ENCODE results near the gene UCN2.
"Not testable (repeated sequence)": the region's sequence is repeated elsewhere in the genome, so short reads cannot be mapped to it uniquely, and the experiment has no call there.

The UCN2 gene

DNA sequence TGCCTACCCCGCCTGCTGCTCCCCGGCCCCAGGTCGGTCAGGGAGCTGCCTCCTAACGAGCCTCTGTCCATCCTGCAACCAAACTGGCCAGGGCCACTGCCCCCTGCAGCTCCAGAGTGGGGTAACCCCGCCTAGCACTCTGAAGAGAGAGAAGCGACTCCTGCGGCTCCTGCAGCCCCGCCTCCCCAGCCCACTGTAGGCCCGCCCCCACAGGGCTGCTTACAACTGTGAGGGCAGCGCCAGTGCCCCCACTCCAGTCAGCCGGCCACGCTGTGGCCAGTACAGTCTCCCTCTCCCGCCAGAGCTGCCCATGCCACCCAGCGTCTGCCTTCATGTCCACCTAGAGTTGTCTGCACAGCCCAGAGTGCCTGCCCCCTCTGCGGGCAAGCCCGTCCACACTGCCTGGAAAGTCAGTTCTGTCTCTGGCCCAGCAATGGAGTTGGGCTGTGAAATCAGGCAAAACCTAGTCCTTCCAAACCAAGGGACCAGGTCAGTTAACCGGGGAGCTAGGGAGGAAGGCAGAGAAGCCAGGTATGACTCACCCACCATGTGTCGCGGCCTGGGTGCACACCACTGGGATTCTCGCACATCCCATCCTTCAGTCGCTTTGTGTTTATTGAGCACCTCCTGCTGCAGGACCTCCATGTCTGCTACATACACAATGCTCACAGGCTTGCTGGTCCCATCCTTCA, 2.4 kb downstream of the UCN2 start:
- no peak for DNase-seq (ENCODE audit: low spot score)

DNA sequence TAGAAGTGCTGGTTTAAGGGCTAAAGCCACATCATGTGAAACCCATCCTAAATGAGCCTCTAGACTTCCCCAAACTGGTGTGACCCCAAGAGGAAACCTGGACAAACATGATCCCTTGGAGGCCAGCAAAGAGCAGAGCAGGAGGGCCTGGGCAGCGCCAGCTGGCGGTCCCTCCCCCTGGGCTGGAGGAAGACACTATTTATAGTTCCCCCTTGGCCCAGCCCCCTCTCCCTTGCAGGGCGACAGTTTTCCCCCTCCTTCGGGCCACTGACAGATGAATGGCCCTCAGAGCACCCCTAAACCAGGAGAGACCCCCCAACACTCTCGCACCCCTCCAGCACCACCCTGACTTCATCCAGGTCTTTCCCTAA, 2.9 kb downstream of the UCN2 start:
- no peak for DNase-seq (ENCODE audit: low spot score)

DNA sequence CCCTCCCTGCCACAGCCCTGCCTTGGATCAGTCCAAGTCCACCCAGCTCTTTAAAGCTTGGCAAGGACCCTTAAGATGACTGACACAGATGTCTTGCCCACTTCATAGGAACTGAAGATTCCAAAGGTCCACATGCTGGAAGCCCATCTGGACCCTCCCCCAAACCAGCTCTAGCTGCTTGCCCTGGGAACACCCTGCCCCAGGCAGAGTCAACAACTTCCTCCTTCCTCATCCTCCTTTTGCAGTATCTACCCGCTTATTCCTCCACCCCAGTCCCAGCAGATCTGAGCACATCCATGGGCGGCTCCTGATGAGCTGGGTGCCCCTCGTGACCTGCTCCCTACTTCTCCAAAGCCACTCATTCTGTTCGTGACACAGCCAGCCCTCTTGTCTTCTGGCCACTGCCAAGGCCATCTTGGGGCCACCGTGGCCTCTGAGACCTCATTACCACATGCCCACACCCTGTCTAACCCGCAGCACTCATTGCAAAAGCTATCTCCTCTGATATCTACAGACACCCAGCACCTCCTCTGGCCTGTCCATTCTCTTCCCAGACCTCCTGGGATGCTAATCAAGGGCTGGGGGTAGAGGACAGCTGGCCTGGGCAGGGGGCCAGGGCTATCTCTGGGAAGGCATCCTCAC, 5.0 kb downstream of the UCN2 start:
- DNase-seq (ENCODE audit: low spot score) = no peak

DNA sequence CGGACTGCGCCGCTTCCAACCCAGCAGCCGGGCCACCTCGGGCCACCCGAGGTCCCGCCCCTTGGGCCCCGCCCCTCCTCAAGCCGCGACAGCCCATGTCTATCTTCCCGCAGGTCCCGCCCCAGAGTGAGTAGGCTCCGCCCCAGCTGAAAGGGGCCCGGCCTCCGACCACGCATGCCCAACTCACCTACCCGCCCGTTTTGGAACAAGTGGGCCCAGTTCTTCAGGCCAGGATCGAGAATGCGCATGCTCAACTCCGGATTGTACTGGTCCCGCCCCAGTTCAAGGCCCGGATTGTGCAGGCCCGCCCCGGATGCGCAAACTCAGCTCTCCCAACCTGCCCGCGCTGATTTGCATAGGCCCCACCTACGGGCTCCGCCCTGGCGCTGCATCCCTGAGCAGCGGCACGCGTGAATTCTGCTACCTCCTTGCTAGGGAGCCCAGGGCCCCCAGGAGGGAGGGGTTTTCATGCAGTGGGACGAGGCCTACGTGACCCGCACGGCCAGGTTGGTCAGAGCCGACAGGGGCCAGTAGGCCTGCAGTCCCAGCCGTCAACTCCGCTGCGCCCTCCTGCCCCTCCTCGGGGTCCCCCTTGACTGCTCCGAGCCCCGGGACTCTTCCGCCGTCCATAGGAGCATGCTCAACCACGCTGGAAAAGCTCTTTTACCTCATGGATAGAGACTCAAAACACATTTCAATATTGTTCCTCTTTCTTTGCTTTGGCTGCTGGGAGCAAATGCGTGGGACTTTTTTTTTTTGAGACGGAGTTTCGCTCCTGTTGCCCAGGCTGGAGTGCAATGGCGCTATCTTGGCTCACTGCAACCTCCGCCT, 6.6 kb downstream of the UCN2 start, which contains the start of gene PFKFB4:
Gene PFKFB4 (minus strand): TSS at position 8 of the 831 bp plus-strand sequence. CDS start 26 bp downstream, outside the sequence.
- DNase-seq (ENCODE audit: low spot score) = peak; percentile 100

DNA sequence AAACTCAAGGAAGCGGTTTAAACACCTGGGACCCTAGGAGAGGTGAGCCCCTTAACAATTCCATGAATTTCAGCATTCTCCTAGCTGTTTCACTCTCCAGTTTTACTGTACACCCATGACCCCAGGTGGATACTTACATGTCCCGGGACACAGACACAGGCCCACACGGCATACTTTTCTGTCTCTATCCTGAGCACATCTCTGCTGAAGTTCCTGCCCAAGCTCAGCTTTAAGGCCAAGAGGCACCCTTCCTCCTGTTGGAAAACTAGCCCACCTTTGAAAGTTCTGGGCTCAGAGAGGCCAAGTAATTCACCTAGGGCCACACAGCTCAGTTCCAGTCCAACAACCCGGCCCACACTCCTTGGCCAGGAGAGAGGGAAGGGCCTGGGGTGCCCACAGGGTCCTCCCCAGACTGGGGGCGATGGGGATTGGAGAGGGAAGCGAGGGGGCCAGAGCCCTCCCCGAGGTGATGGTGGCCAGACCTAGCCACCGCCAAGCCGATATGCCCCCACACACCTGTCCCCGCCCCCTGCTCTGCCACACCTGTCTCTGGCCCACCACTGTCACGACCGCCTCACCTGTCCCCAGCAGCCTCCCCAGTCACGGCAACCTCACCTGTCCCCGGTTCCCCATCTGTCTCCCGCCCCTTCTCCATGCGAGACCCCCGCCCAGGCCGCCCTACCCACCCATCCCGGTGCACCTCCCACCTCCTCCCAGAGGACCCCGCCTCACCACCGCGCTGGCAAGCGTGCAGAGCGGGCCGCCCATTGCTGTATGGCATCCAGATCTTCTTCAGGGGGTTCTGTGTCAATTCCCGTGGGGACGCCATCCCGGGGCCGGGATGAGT, 7.4 kb downstream of the UCN2 start:
- no peak for DNase-seq (ENCODE audit: low spot score)

DNA sequence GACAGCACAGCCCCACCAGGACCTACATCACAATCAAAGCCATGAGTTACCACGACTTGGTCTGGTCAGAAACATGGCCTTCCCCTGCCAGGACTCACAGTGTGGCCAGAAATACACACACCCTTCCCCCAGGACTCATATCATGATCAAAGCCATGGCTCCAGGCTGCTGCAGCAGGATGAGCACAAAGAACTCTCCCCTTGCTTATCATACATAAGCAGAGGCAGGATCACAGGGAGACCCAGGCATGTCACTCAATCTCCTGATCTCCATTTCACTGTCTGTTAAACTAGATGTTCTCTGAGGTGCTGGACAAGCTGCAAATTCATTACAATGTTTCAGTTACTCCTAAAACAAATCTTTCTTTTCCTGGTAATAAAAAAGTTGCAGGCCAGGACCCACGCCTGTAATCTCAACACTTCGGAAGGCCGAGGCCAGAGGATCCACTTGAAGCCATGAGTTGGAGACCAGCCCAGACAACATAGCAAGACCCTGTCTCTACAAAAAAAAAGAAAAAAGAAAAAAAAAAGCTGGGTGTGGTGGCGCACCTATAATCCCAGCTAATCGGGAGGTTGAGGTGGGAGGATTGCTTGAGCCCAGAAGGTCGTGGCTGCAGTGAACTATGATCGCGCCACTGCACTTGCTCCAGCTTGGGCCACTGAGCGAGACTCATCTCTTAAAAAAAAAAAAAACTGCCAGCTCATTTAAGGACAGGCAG, 8.2 kb downstream of the UCN2 start:
- no peak for DNase-seq (ENCODE audit: low spot score)

DNA sequence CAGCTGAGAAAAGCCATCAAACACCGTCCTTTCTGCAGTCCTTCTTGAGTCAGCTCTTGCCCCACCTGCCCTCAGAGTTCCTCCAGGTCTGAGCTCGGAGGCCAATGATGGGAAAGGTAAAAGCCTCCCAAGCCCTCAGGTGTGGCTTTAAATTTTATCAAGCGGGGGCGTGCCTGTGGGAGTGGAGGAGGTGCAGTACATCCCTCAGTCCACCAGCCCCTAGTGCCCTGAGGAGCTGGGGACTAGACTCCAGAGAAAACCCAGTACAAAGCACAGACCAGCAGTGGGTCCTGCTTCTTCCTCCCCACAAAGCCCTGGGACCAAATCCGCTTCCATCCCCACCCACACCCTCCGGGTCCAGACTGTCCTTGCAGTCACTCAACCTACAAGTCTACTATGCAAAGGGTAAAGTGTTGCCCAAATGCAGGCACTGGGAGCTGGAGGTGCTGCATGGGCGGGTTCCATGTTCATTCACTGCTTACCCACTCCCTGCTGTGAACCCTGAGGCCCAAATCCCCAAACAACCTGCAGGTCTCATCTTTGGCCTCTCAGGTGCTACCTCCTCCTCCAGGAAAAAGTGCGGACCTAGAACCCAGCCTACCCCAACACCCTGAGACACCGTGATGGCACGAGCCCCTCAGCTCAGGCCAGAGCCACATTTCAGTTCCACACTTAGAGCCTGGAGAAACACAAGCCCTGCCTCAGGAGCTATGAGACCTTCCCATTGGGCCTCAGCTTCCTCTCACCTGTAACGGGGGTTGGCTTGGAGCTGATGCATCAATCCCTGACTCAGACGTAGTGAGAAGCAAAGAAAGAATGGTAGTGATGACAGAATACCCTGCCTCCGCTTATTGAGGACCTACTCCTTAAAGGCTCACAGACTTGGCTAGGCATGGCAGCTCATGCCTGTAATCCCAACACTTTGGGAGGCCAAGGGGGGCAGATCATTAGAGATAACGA, 9.4 kb downstream of the UCN2 start:
- no peak for DNase-seq (ENCODE audit: low spot score)

DNA sequence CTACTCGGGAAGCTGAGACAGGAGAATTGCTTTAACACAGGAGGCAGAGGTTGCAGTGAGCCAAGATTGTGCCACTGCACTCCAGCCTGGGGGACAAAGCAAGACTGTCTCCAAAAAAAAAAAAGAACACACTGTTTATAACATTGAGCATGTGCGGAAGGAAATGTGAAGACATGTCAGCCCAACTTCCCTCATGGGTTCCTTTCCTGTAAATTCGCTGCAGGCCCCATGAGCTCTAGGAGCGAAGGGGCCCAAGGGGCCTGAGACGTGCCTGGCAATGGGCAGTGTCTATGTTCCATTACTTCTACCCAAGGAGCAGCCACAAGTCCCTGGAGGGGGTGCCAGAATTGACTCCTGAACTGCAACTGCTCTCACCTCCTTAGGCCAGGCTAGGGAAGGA, 10.2 kb downstream of the UCN2 start:
- no peak for DNase-seq (ENCODE audit: low spot score)

DNA sequence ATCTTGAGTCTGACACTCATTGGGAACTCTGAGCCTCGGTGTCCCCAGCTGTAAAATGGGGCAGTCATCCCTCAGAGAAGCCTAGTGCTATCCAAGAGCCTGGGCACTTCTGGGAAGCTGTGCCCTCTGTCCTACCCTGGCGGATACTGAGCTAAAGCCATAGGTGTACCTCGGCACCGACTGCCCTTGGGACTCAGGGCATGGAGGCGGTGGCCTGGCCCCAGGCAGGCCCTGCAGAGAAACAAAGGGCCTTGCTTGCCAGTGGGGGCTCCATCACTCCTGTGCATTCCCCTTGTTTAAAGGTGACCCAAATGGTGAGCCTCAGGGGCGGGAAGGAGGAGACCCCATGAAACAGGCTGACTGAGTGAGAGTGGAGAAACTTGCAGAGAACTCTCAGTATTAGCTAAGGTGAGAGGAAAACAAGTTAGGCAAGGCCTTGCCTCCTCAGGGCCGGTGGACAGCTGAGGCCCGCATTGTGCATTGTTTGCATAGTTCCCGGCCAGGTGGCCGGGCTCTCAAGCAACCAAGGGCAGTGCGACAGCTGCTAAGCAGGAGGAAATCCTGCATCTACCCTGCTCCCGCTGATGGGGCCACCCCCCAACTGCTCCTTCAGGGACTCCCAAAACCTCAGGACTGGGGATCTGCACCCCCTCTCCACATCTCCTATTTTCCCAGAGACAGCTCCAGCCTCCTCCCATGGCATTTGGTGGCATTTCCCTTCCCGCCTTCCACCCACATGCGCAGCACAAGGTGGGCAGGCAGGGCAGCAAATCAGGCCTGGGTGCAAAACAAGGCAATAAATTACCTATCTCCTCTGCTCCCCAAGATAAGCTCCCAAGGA, 11.2 kb downstream of the UCN2 start:
- DNase-seq (ENCODE audit: low spot score) = no peak

DNA sequence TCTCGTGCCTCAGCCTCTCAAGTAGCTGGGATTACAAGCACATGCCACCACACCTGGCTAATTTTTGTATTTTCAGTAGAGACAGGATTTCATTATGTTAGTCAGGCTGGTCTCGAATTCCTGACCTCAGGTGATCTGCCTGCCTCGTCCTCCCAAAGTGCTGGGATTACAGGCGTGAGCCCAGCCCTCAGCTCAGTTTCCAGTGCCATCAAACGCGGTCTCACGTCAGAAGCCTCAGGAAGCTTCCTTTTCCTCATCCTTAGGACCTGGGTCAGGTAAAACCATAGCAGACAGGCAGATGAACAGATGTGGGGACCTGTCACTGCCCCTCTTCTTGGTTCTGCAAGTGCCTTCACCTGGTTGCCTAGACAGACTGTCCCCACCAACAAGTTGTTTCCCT, 11.9 kb downstream of the UCN2 start:
- DNase-seq (ENCODE audit: low spot score) = not testable (repeated sequence)

DNA sequence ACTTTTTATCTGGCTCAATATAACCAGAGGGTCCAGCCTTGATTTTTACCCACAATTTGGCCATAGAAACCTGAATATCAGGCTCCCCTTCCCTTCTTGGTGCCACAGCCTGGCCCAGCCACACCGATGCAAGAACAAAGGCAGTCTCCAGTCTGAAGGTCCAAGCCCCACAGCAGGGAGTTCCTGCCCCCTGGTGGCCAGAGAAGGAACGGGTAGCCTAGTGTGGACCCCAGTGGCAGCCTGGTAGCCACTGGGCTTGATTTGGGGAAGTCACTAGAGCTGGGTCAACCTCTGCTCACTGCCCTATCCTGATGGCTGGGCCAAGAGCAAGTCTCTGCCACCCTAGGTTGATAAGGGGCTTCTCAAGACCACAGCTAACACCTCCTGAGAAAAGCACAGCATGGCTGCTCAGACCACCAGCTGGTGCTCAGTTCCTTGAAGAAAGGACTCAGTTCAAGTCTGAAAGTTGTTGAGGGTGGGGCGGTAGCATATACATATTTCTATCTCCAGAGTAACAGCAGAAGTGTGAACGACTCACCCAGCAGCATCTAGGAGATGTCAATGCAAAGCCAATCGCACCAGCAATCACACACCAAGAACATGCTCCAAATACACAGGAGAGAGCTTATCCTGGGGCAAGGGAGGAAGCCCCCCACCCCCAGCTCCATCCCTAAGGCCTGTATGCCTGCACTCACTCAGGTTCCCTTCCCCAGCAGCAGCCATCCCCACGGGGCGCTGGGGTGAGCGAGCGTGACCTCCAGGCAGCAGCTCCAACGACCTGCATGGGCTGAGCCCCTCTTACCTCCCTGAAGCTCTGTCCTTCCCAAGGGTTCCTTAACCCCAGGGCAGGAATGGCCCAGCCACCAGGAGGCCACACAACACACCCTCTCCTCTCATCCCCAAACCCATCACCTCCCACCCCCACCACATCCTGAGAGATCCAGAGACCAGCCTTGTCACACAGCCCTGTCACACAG, 14.6 kb downstream of the UCN2 start:
- peak; percentile 88 for DNase-seq (ENCODE audit: low spot score)

DNA sequence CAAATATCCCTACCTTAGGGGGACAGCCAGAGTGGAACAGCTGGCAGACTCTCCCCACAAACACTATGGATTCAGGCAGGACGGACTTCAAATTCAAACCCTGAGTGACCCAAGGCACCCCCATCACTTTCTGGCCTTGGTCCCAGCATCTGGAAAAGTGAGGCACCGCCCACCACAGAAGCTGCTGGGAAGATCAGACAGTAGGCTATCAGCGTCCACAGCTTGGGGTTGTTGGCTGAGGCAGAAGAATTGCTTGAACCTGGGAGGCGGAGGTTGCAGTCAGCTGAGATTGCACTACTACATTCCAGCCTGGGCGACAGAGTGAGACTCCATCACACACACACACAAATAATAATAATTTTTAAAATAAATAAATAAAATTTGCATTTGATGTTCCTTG, 15.5 kb downstream of the UCN2 start:
- DNase-seq (ENCODE audit: low spot score) = no peak

DNA sequence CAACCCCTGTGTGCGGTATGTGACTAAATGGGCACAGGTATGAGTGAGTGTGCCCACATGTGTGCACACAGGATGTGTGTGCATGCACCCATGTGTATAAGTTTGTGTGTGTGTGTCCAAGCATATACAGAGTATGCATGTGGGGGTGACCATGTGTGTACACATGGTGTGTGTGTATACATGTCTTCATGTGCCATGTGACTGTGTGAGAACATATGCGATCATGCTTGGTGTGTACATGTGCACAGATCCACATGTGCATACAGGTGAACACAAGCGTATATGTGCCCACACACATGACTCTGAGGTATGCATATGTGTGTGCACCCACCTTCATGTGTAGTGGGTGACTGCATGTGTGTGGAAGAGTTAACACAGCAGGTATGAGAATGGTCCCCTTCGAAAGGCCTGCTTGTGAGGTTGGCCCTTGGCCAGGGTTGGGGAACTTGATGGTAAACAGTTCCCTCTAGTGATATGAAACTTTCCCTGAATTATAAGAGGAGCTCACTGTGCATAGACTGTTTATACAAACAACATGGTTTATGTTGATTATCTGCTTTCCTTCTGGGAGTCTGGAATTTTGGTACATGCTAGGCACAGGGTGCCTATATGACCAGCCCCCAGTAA, 17.3 kb downstream of the UCN2 start:
- no peak for DNase-seq (ENCODE audit: low spot score)

DNA sequence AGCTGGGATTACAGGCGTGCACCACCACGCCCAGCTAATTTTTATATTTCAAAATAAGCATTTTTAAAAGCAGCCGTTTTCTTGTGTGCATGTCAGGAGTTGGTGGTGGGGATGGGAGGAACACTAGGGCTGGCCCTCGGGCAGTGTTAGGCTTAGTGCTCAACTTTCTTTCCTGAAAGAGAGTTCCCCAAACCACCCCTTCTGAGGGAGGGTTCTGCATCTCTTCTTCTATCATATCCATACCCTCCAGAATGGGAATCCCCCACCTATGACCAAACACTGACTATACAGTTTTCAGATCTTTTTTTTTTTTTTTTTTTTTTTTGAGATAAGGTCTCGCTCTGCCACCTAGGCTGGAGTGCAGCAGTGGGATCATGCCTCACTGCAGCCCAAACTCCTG, 19.4 kb downstream of the UCN2 start:
- no peak for DNase-seq (ENCODE audit: low spot score)

DNA sequence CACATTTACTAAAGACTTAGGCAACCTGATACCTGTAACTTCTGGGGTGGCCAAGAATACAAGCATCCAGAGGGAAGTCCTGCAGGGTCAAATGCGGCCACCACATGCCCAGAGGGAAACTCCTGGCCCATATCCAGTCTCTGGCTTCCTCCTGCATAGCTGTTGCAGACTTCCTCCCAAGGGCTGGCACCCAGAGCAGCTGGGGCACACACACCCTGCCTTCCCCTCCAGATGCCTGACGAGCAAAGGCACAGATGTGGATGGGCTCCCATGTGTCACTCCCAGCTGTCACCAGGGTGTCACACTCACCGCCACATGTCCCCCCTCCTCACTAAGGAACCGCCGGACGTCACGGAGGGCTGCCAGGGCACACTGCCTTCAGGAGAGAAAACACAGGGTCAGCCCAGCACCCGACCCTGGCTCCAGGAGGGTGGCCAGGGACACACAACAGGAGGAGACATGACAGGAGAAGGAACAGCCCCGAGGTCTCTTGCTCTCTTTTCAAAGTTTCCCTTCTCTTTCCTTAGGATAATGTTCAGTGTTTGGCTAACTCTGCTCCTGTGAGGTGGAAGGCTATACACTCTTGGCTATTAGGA, 20.2 kb downstream of the UCN2 start:
- DNase-seq (ENCODE audit: low spot score) = no peak

DNA sequence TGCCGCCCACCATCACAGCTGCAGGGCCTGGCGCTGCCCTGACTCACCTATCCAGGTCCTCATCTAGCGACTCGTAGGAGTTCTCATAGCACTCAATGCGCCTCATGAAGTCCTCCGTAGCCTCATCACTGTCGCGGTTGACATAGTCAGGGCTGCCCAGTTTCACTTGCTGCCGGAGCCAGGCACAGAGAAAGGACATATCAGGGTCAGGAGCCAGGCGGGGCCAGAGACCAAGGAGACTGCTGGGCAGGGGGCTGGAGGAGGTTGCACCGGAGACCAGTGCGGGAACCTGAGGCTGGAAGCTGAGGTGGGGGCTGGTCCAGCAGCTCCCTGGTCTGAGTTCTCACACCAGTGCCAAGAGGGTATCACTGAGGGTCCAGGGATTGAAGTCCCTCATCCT, 25.1 kb downstream of the UCN2 start:
- DNase-seq (ENCODE audit: low spot score) = no peak

DNA sequence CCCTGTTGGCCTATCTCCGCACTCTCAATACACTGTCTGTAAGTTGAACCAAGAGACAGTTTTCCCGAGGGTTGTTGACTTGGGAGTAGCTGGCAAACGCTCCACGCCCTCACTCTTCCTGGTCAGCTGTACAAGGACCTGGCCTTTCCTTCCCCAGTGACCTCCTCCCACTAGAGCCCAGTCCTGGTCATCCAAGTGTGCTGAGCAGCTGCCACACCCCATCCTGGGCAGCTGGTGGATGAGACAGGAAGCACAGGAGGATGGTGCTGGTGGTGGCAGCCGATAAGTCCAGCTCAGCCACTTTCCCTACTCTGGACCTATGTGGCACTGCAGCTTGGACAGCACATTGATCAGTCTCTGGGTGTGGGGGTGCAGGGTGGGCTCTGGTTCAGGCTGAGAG, 26.8 kb downstream of the UCN2 start:
- no peak for DNase-seq (ENCODE audit: low spot score)
